Esophagus squamous epithelium (tissue), 4 donors: ENCODE results near the gene DOK5.

Experiments
- CTCF ChIP-seq, 6 experiments: fragments of 450-650 bp in 4 of 6; fragments of 200-600 bp in 2 of 6; sonication (generic) in 2 of 6; IDR thresholded peaks; one replicate each; pipeline ENCODE4 v1.5.1; 2016 to 2019; ENCODE audit warnings: antibody characterized with exemption in 6 of 6, mild to moderate bottlenecking in 4 of 6, moderate library complexity in 4 of 6
- POLR2A ChIP-seq, 4 donors: fragments of 450-650 bp; IDR thresholded peaks; one replicate each; pipeline ENCODE4 v1.6.1; 2017; ENCODE audit warnings: antibody characterized with exemption in 4 of 4, mild to moderate bottlenecking in 4 of 4, moderate library complexity in 3 of 4

GRCh38 chr20:54646156-54646517, 170.7 kb downstream of the DOK5 start:
- TF ChIP-seq POLR2A (IDR thresholded peaks at IDR 0.05), result no peak
- no peak for TF ChIP-seq CTCF (IDR thresholded peaks at IDR 0.05)
